Endothelial cell of umbilical vein (primary cell): ENCODE results near the gene CEBPG. TPM values are rescaled to one million over a fixed set of nuclear protein-coding genes. Genes with fewer than 3 reads are reported as not detected.

Experiments
- BruUV-seq: library from RNA; stranded (reverse); fragments of 400-500 nt; replicated peaks from 2 replicates; lab custom pipeline; 2021; lab: Mats Ljungman, UMichigan
- CTCF ChIA-PET: fragments of 300-600, 350-600 bp; sonication (Branson Sonifier 250); formaldehyde crosslinking; loops from one replicate; lab custom pipeline; 2021; ENCODE audit warnings: antibody characterized with exemption, inconsistent platforms; lab: Charles Lee
- POLR2A ChIA-PET: fragments of 300-600, 350-600 bp; sonication (Branson Sonifier 250); formaldehyde crosslinking; loops from one replicate; lab custom pipeline; 2021; ENCODE audit warnings: antibody characterized with exemption, inconsistent platforms; lab: Charles Lee
- DNase-seq: peaks from one replicate; pipeline ENCODE4 v3.0.0-alpha.2; 2011; ENCODE audit warnings: low read depth, low spot score
- FAIRE-seq: peaks from 2 replicates; lab custom pipeline; 2011; peaks lifted over from hg19 to GRCh38; lab: Jason Lieb, UNC
- H2AFZ ChIP-seq: 2 replicates; pipeline ENCODE4 v1.6.0; 2012; ENCODE audit warnings: low read depth, low read length, control low read depth, inconsistent platforms
- H3K27ac ChIP-seq: 2 replicates; pipeline ENCODE4 v1.5.1; 2011; ENCODE audit warnings: low read depth, mild to moderate bottlenecking, control low read depth, low read length, moderate library complexity; ENCODE audit not compliant: insufficient read depth
- H3K27me3 ChIP-seq, 2 experiments: 2 replicates each; pipeline versions ENCODE4 v1.6.0 to v1.6.1; 2011; ENCODE audit warnings: low read length in 2 of 2, mixed read lengths in 1 of 2; ENCODE audit not compliant: control insufficient read depth in 2 of 2, insufficient read depth in 2 of 2
- H3K36me3 ChIP-seq, 2 experiments: 2 replicates in 1 of 2; 3 replicates in 1 of 2; pipeline ENCODE4 v1.5.1; 2011; ENCODE audit warnings: low read length in 2 of 2, mild to moderate bottlenecking in 1 of 2, moderate library complexity in 1 of 2; ENCODE audit not compliant: control insufficient read depth in 2 of 2, insufficient read depth in 2 of 2; ENCODE audit errors: extremely low read depth in 1 of 2
- H3K4me1 ChIP-seq: 3 replicates; pipeline ENCODE4 v1.5.1; 2011; ENCODE audit warnings: mild to moderate bottlenecking, low read length; ENCODE audit not compliant: control insufficient read depth, insufficient read depth; ENCODE audit errors: extremely low read depth
- H3K4me2 ChIP-seq: 2 replicates; pipeline ENCODE4 v1.6.1; 2011; ENCODE audit warnings: low read length, control low read depth, mixed read lengths; ENCODE audit not compliant: insufficient read depth
- H3K4me3 ChIP-seq, 3 experiments: fragments of 200-600 bp in 1 of 3; sonication (generic), shearing (Covaris generic) in 1 of 3; replicated peaks in 1 of 3; 2 replicates each; pipeline ENCODE4 v1.5.1; 2011 to 2016; ENCODE audit warnings: control low read depth in 3 of 3, low read length in 3 of 3, mild to moderate bottlenecking in 2 of 3, inconsistent platforms in 1 of 3, low read depth in 1 of 3, moderate library complexity in 1 of 3; ENCODE audit not compliant: insufficient read depth in 1 of 3
- H3K79me2 ChIP-seq: 2 replicates; pipeline ENCODE4 v1.6.0; 2012; ENCODE audit warnings: low read length, inconsistent platforms; ENCODE audit not compliant: control insufficient read depth, insufficient read depth
- H3K9ac ChIP-seq: replicated peaks from 2 replicates; pipeline ENCODE3; 2011; ENCODE audit warnings: low read length, control low read depth; ENCODE audit not compliant: insufficient read depth; ENCODE audit errors: extremely low read depth
- H3K9me1 ChIP-seq: replicated peaks from 3 replicates; pipeline ENCODE4 v1.6.0; 2011; ENCODE audit warnings: mild to moderate bottlenecking, low read length; ENCODE audit not compliant: control insufficient read depth, insufficient read depth; ENCODE audit errors: extremely low read depth
- H3K9me3 ChIP-seq: replicated peaks from 2 replicates; pipeline ENCODE4 v1.5.1; 2012; ENCODE audit warnings: low read length, inconsistent platforms; ENCODE audit not compliant: control insufficient read depth, insufficient read depth
- H4K20me1 ChIP-seq: replicated peaks from 2 replicates; pipeline ENCODE3; 2011; ENCODE audit warnings: mild to moderate bottlenecking, low read length; ENCODE audit not compliant: control insufficient read depth, insufficient read depth; ENCODE audit errors: extremely low read depth
- CTCF ChIP-seq, 2 donors: IDR thresholded peaks; 1 replicate in 1 of 2; 2 replicates in 1 of 2; pipeline ENCODE4 v1.5.1; 2011; ENCODE audit warnings: low read length in 2 of 2, mild to moderate bottlenecking in 2 of 2, moderate library complexity in 2 of 2, control low read depth in 1 of 2, inconsistent platforms in 1 of 2, low read depth in 1 of 2; ENCODE audit not compliant: insufficient read depth in 1 of 2; ENCODE audit errors: extremely low read depth in 1 of 2
- EZH2 ChIP-seq: IDR thresholded peaks from 2 replicates; pipeline ENCODE4 v1.6.1; 2012; ENCODE audit warnings: borderline replicate concordance, low read depth, mild to moderate bottlenecking, moderate library complexity, low read length, inconsistent platforms; ENCODE audit not compliant: severe bottlenecking
- FOS ChIP-seq: IDR thresholded peaks from 2 replicates; pipeline ENCODE4 v1.6.1; 2011; ENCODE audit warnings: mild to moderate bottlenecking, low read length, moderate library complexity, borderline replicate concordance; ENCODE audit not compliant: insufficient read depth
- GATA2 ChIP-seq: IDR thresholded peaks from 2 replicates; pipeline ENCODE4 v1.7.0; 2011; ENCODE audit warnings: low read depth, mild to moderate bottlenecking, moderate library complexity, mixed read lengths, low read length; ENCODE audit not compliant: insufficient read length, insufficient read depth
- JUN ChIP-seq: IDR thresholded peaks from 2 replicates; pipeline ENCODE4 v1.6.1; 2011; ENCODE audit warnings: borderline replicate concordance, low read depth; ENCODE audit not compliant: insufficient read length, insufficient read depth
- MAX ChIP-seq: IDR thresholded peaks from 2 replicates; pipeline ENCODE4 v1.6.1; 2011; ENCODE audit not compliant: insufficient read depth, insufficient read length
- MYC ChIP-seq: IDR thresholded peaks from one replicate; pipeline ENCODE4 v1.6.1; 2011; ENCODE audit warnings: mild to moderate bottlenecking, low read depth, low read length
- POLR2A ChIP-seq: IDR thresholded peaks from 2 replicates; pipeline ENCODE4 v1.6.1; 2012; ENCODE audit warnings: low read depth, mild to moderate bottlenecking, control low read depth, low read length
- POLR2AphosphoS5 ChIP-seq: IDR thresholded peaks from 2 replicates; pipeline ENCODE4 v1.6.1; 2012; ENCODE audit warnings: low read depth, mild to moderate bottlenecking, control low read depth, low read length, moderate library complexity; ENCODE audit not compliant: insufficient read depth
- dilution Hi-C: fragments of 300-500 bp; cut with MboI; formaldehyde crosslinking; loops from one replicate; pipeline ENCODE4 v1.15.0; 2019; ENCODE audit warnings: low sequenced_read_pairs; ENCODE audit not compliant: extremely low pct_ligation_motif_present
- intact Hi-C: fragments of 100-400 bp; cut with micrococcal nuclease; formaldehyde crosslinking; loops from one replicate; pipeline ENCODE4 v1.10.0; 2022
- polyA plus RNA-seq, 4 experiments: library from polyadenylated mRNA; depleted of rRNA in 3 of 4; stranded (reverse) in 3 of 4; unstranded in 1 of 4; fragments of >200 nt; gene quantifications; 2 replicates each; pipeline versions ENCODE4 v1.2.1 to v1.2.3, GENCODE V29; 2011 to 2012; ENCODE audit warnings: missing spikeins in 1 of 4
- total RNA-seq: library from RNA; stranded (reverse); gene quantifications from 2 replicates; pipeline ENCODE4 v1.2.3, GENCODE V29; 2021

Gene CEBPG
- total and polyA plus RNA-seq, 2 donors (not counting 3 experiments of a cell fraction or from before 2014, with no cell fraction given), result 10.2 to 24.6 TPM

- ChIA-PET CTCF (no interaction called here), POLR2A (no interaction called here)
- Histone ChIP-seq H3K79me2 (no peaks in the 10 kb centered on the region), H4K20me1 (no peaks in the 10 kb centered on the region), H2AFZ (no peak overlapping the region), H3K27ac (no peak overlapping the region), H3K4me1 (no peaks in the 10 kb centered on the region), H3K9ac (no peak overlapping the region), H3K27me3 (peaks cover 0 to 3% of the 10 kb centered on the region in 2 experiments), H3K9me1 (no peaks in the 10 kb centered on the region), H3K36me3 (no peaks in the 10 kb centered on the region), H3K4me3 (no peak overlapping the region), H3K4me2 (no peak overlapping the region), H3K9me3 (no peaks in the 10 kb centered on the region)
- DNase-seq (no peak), FAIRE-seq (no peak)
- no TSS peak for BruUV-seq
- intact Hi-C loops, result no loop called here
- TF ChIP-seq GATA2 (no peak), POLR2A (no peak), MAX (no peak), EZH2 (no peak), POLR2AphosphoS5 (no peak), FOS (no peak)
- dilution Hi-C loops, result no loop called here
Measured at GRCh38 chr19:33350538-33351309, 22.8 kb upstream of the CEBPG start.

GRCh38 chr19:33355535-33355934, 18.0 kb upstream of the CEBPG start:
- H3K4me1 ChIP-seq, result no peaks in the 10 kb centered on the region
- H2AFZ ChIP-seq, result no peak overlapping the region
- no peak for DNase-seq
- H3K9me3 ChIP-seq, result no peaks in the 10 kb centered on the region
- FAIRE-seq, result no peak
- no peak overlapping the region for H3K27ac ChIP-seq
- H3K9ac ChIP-seq, result no peak overlapping the region
- no peak overlapping the region for H3K4me2 ChIP-seq
- intact Hi-C loops (no loop called here), dilution Hi-C loops (no loop called here)
- no peaks in the 10 kb centered on the region for H3K79me2 ChIP-seq
- no peak for TF ChIP-seq POLR2A
- TF ChIP-seq JUN, result no peak
- no peak for TF ChIP-seq EZH2
- no peak for TF ChIP-seq MAX
- TF ChIP-seq MYC, result no peak
- TF ChIP-seq FOS, result no peak
- no peak for TF ChIP-seq CTCF (IDR thresholded peaks at IDR 0.05; ENCODE audit: extremely low read depth in 1 of 2, insufficient read depth in 1 of 2, low read depth in 1 of 2, low read length in 2 of 2)
- no peak for TF ChIP-seq POLR2AphosphoS5
- TF ChIP-seq GATA2, result no peak
- no peaks in the 10 kb centered on the region for H3K9me1 ChIP-seq
- BruUV-seq, result no TSS peak
- CTCF ChIA-PET, result interaction anchor here (1.3 kb wide), 1 partner anchor 171 kb away, joined by 3 read pairs; no protein-coding TSS in a partner anchor
- H3K27me3 ChIP-seq, result no peaks in the 10 kb centered on the region
- POLR2A ChIA-PET, result no interaction called here
- no peak overlapping the region for H3K4me3 ChIP-seq
- no peaks in the 10 kb centered on the region for H4K20me1 ChIP-seq
- H3K36me3 ChIP-seq, result no peaks in the 10 kb centered on the region
